HL-60/S4 treated with phorbol 12-myristate 13-acetate at 8.2 ng/mL for 4 days and 3 days (cell line): ENCODE measurements around the gene MBD3.
"Not testable (repeated sequence)": the region's sequence is repeated elsewhere in the genome, so short reads cannot be mapped to it uniquely, and the experiment has no call there.

ENCODE experiments used
- in situ Hi-C: fragments of 300-500 bp; cut with MboI; formaldehyde crosslinking; loops from 2 replicates; pipeline ENCODE4 v1.15.0; 2022; ENCODE audit warnings: low sequenced_read_pairs

MBD3 gene

DNA sequence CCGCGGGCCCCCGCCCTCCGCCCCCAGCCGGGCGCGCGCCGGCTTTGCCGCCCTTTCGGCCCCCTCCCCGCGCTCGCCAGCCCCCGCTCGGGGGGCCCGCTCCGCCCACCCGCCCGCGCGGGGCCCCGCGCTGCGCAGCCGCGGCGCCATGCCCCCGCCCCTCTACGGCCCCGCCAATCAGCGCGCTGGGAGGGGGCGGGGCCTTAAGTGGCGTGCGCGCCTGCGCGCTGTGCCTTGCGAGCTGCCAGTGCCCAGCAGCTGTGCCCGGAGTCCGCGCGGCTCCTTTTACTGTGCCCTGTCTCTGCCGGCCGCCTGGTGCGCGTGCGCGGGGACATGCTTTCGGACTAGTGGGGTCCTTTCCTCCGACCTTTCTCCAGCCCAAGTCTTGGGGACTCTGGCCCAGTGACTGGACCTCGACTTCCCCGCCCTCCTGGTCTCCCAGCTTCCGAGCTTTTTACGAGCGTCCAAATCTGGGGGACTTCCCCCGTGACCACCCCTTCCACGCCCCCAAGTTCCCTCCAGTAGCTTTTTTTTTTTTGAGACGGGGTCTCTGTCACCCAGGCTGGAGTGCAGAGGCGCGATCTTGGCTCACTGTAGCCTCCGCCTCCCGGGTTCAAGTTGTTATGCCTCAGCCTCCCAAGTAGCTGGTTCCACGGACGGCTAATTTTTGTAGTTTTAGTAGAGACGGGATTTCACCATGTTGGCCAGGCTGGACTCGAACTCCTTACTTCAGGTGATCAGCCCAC, at the start of gene MBD3:
Gene MBD3, minus strand, starts transcription at position 111 of the 746 bp plus-strand sequence. CDS start 234 bp downstream, outside the sequence.
- in situ Hi-C loops: no loop called here

DNA sequence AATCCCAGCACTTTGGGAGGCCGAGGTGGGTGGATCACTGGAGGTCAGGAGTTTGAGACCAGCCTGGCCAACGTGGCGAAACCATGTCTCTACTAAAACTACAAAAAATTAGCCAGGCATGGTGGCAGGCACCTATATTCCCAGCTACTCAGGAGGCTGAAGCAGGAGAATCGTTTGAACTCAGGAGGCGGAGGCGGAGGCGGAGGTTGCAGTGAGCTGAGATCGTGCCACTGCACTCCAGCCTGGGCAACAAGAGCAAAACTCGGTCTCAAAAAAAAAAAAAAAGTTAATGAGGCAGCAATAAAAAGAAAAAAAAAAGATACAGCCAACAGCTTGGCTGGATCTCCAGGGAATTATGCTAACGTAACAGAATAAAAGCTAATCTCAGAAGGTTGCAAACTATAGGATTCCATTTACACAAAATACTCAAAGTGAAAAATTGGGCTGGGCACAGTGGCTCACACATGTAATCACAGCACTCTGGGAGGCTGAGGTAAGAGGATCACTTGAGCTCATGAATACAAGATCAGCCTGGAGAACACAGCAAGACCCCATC, 48.3 kb upstream of the MBD3 start:
- in situ Hi-C loops: not testable (repeated sequence)

DNA sequence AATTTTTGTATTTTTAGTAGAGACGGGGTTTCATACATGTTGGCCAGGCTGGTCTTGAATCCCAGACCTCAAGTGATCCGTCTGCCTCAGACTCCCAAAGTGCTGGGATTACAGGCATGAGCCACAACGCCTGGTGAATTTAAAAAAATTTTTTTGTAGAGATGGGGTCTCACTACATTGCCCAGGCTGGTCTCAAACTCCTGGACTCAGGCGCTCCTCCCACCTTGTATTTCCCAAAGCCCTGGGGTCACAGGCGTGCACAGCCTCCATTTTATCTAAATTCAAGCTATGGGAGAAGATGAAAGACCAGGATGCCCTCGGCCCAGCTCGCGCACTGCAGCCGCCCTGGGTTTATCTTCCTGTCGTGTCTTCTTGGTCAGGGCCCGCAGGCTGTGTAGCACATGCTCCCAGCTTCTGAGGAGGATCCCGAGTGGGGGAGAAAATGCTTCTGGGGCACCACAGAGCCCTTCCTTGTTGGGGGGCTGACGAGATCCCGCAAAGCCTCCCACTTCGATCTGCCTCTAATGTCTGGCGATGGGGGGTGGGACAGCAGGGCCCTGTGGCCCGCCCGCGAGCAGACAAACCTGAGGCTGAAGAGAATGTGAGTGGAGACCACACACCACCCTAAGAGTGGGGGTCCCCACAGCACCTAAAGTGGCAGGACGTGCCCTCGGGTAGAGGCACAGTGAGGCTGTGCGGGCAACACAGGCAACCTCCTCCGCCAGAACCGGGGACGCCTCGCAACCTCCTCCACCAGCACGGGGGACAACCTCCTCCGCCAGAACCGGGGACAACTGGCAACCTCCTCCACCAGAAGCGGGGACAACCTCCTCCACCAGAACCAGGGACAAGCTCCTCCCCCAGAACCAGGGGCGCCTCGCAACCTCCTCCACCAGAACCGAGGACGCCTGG, 43.9 kb upstream of the MBD3 start:
- in situ Hi-C loops: no loop called here

DNA sequence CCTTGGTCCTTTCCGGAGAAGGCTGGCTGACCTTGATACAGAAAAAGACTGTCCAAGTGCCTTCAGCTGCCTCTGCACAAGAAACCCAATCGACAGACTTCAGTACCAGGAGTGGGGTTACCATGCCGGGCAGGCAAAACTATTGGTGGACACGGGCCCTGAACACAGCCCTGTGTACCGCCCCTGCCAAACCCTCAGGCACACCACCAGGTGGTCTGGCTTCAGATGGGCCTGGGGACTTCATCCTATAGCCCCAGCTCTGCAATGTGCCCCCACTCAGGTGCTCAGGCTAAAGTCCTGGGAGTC, 42.2 kb upstream of the MBD3 start:
- in situ Hi-C loops: no loop called here

GRCh38 chr19:1634242-1634937, 41.7 kb upstream of the MBD3 start:
- in situ Hi-C loops: no loop called here

DNA sequence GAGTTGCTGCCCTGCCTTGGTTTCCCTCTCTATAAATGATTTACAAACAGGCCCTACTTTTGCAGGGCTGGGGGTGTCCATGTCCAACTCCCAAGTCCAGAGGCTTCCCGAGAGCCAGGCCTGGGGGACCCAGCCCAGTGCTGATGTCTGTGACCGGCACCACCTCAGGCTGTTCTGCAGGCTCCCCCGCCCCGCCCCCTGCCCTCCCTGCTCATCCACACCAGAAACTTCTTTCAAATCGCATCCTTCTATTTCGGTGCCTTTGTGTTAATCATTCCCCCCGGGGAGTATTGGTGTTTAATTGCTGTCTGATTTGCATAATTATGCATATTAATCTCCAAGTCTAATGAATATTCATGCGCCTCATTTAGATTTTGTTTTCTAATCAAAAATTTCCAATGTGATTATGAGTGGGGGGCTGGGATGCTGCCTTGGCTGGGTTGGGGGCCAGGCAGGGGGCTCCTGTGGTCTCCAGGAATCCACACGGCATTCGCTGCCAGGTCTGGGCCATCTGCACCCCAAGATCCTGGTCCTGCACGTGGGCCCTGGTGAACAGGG, 40.7 kb upstream of the MBD3 start:
- in situ Hi-C loops: no loop called here

DNA sequence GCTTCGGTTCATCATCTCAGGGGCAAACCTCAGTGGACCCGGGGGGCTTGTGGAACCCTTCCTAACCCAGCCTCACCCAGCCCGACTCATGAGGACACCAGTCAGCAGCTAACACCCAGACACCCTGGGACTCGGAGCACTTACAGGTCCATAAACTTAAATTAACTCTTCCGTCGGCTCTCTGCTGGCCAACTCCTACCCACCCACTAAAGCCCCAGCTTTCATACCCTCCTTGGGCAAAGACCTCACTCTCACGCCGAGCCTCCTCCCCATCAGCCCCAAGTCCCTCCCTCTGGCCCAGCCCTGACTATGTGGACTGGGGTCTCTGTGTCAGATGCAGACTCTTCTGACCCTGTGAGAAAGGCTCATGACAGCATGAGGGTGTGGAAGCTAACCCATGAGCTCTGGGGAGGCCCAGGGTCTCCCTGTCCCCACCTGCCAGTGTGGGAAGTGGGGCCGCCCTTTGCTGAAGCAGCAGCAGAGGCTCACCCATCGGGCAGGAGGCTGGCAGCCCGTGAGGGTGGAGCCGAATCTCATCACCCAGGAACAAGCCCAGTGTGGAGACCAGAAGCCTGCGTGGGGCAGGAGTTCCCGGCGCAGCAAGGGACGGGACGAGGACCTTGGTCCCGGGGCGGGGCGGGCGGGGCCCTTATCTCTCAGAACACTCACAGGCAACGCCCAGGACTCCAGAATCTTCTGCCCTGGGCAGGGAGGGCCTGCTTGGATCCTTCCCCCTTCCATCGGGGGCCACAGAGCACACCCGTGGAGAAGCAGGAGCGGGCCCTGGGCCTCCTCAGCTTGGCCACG, 40.0 kb upstream of the MBD3 start:
- in situ Hi-C loops: no loop called here

DNA sequence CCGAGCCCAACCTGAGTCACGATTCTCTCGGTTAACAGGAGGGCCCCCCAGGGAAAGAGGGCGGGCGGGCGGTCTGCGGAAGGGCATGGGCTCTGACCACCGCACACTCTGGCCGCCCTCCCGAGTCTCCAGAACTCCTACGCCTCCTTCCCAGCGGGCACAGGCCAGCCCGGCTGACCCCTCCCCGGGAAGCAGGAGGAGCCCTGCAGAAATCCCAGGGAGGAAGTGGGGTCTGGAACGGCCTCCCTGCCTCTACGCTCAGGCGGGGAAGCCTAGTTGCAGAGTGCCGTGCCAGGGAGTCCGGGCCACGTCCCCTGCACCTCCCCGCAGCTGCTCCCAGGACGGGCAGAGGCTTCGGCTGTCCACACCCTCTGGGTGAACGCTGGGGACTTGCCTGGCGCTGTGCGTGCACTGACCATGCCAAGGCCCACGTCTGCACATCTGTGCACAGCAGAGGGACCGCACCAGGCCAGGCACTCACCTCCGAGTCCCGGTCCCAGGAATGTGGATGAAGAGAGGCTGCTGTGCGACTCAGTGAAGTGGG, 39.0 kb upstream of the MBD3 start:
- in situ Hi-C loops: no loop called here

DNA sequence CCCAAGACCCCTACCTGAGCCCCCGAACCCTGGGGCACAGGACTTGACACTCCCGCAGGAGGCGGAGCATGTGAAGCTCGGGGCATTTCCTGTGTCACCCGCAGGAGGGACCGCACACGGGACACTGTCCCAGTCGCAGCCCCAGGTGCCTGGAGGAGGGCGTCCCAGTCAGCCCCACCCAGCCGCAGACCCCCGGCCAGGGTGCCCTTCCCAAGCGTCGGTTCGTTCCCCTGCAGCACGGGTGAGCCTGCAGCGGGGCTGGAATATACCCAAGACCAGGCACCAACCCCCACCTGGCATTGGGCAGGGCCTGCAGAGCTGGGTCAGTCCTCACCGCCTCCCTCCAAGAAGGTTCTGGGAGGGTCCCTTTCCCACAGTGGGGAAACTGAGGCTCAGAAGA, 38.1 kb upstream of the MBD3 start:
- in situ Hi-C loops: no loop called here

DNA sequence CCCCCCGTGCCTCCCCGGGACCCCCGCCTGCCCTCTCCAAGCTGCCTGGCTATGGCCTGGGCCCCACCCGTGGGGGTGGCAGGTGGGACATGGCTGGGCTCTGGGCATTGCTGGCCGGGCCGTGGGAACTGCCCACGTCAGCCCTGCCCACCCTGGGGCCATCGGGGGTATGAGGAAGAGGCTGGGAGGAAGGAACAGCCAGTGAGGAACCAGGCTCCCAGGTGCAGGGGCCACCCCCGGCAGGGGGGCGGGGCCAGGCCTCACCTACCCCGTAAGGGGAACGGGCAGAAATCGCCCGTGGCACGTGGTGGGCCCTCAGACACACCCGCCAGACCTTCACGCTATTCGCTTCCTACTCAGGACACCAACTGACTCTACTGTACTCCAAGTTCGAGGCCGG, 37.3 kb upstream of the MBD3 start:
- in situ Hi-C loops: no loop called here

DNA sequence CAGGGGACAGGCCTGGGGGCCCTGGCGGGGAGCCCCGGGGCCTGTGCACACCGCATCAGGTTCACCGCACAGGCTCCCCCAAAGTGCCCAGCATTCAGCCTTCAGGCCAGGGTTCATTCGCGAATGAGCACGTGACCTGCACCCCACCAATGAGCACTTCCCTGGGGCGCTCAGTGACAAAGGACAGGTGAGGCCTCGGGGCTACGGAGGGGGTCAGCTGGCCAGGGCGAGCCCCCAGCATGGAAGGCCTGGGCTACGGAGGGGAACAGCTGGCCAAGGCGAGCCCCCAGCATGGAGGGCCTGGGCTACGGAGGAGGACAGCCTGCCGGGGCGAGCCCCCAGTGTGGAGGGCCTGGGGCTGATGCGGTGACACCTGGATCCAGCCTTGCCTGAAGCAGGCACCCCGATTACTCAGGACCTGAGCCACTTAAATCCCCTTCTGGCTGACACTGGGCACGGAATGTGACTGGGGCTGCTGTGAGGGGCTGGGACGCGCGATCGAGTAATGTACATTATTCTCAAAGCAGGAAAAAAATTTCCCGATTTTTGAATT, 36.7 kb upstream of the MBD3 start:
- in situ Hi-C loops: no loop called here

DNA sequence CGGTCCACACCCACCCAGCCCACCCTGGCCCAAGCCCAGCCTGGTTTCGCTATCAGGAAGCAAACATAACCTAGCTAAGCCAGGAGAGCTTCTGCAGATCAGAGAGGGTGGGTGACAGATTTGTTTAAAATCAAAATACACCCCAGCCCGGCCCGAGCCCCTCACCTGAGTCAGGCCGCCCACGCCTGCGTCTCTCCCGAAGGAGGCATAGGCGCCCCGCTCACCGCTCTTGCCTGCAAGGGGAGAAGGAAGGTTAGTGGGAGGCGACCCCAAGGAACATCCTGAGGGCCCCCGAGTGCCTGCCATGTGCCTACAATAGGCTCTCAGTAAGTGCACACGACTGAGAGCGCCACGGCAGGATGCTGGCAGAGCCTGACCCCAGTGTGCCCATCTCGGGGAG, 34.5 kb upstream of the MBD3 start:
- in situ Hi-C loops: no loop called here

DNA sequence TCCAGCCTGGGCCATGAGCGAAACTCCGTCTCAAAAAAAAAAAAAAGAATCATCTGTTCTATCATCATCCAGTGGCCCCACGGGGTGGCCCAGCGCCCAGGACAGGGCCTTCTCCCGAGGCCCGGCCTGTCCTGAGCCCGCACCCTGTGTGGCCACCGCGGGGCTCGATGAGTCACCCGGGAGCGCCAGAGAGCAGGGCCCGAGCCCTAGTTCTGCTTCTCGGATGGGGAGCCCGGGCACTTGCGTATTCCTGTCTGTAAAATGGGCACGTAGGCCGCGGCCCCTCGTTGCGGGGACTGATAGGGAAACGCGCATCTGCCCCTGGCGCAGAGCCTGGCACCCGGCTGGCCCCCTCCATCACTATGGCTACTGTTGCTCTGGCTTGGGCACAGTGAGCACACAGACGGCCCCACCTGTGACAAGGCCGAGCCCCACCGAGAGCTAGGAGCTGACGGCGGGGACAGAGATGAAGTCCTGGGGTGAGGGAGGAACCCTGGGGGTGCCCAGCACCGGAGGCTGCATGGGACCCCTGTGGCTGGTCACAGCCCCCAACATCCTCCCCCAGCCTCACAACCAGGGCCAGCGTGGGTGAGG, 33.8 kb upstream of the MBD3 start:
- in situ Hi-C loops: no loop called here

DNA sequence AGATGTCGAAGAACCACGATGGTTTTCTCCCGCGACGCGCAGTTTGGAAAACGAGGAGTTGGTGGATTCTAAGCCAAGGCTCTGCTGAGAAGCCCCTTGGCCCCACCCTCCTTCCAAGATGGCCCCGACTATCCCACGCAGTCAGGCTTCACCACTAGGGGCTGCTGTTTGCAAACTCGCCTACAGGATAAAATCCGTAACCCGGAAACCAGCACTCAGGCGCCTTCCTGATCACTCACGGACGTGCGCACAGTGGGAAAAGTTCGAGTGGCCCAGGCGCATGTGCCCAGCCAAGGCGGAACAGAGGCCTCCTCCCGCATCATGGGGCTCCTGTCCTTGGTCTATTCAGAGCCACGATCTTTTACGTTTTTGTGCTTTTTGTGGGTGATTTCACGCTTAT, 31.8 kb upstream of the MBD3 start:
- in situ Hi-C loops: no loop called here

DNA sequence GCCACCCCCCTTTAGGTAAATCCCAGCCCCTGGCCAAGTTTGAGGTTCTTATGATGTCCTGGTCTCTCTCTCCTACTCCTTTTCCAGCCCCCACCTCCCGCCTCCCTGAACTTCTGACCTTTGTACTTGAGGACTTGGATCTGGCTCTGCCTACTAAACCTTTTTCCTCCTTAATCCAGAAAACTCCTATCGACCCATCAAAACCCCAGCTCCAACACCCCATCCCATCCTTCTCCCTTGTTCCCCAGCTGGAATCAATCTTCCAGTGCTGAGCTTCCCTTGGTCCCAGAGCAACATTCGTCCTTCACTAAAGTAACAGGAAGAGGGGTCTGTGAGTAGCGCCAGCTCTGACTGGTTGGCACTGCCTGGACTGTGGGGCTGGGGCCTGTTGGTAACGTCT, 29.9 kb upstream of the MBD3 start:
- in situ Hi-C loops: no loop called here

- in situ Hi-C loops: no loop called here
Observed at GRCh38 chr19:1622007-1622406, 29.3 kb upstream of the MBD3 start.

GRCh38 chr19:1621574-1621973, 28.9 kb upstream of the MBD3 start:
- in situ Hi-C loops: no loop called here

GRCh38 chr19:1621021-1621420, 28.4 kb upstream of the MBD3 start:
- in situ Hi-C loops: no loop called here

- in situ Hi-C loops: no loop called here
Observed at GRCh38 chr19:1620502-1620901, 27.8 kb upstream of the MBD3 start.
